HCT116 (cell line): Measurements from ENCODE around the gene CYP4F8.

Experiments
- CTCF ChIP-seq, 3 experiments: fragments of 200-600 bp in 1 of 3; sonication (generic) in 1 of 3; IDR thresholded peaks in 2 of 3; conservative IDR thresholded peaks in 1 of 3; 2 replicates each; pipeline ENCODE4 v1.5.1; 2012 to 2017; ENCODE audit warnings: low read depth in 2 of 3, low read length in 2 of 3, antibody characterized with exemption in 1 of 3, borderline replicate concordance in 1 of 3, control low read depth in 1 of 3, mild to moderate bottlenecking in 1 of 3, mixed read lengths in 1 of 3, mixed run types in 1 of 3, moderate library complexity in 1 of 3; ENCODE audit not compliant: insufficient read depth in 1 of 3
- POLR2A ChIP-seq: IDR thresholded peaks from 2 replicates; pipeline ENCODE4 v1.7.0; 2011; ENCODE audit warnings: borderline replicate concordance; ENCODE audit not compliant: insufficient read depth, insufficient read length; ENCODE audit errors: extremely low read depth
- RAD21 ChIP-seq: IDR thresholded peaks from 2 replicates; pipeline ENCODE4 v1.6.1; 2012; ENCODE audit warnings: low read depth, mild to moderate bottlenecking
- SIN3A ChIP-seq: IDR thresholded peaks from 2 replicates; pipeline ENCODE4 v1.6.1; 2012; ENCODE audit warnings: low read depth
- SRF ChIP-seq: IDR thresholded peaks from 2 replicates; pipeline ENCODE4 v1.6.1; 2012; ENCODE audit warnings: low read depth

- TF ChIP-seq CTCF (IDR thresholded peaks at IDR 0.05 in 2 of 3, conservative IDR thresholded peaks at IDR 0.05 in 1 of 3; ENCODE audit: borderline replicate concordance in 1 of 3, insufficient read depth in 1 of 3, low read depth in 2 of 3, low read length in 2 of 3) (no peak), SIN3A (no peak), RAD21 (no peak), POLR2A (no peak), SRF (no peak)
Observed at GRCh38 chr19:15633082-15633835, 18.2 kb downstream of the CYP4F8 start.
